Lower leg skin (tissue), 3 donors: ENCODE results near the gene RSAD2.

ENCODE experiments used
- CTCF ChIP-seq, 3 donors: fragments of 450-650 bp; IDR thresholded peaks; one replicate each; pipeline ENCODE4 v1.5.1; 2016; ENCODE audit warnings: antibody characterized with exemption in 3 of 3, mild to moderate bottlenecking in 3 of 3, moderate library complexity in 2 of 3
- POLR2A ChIP-seq, 2 donors: fragments of 450-650 bp; IDR thresholded peaks; one replicate each; pipeline ENCODE4 v1.6.1; 2016 to 2017; ENCODE audit warnings: antibody characterized with exemption in 2 of 2, mild to moderate bottlenecking in 1 of 2, moderate library complexity in 1 of 2

- TF ChIP-seq CTCF (IDR thresholded peaks at IDR 0.05): no peak
- TF ChIP-seq POLR2A (IDR thresholded peaks at IDR 0.05): no peak
Observed at GRCh38 chr2:6920743-6921064, 43.1 kb downstream of the RSAD2 start.
